H1 (cell line): ENCODE results near the gene TP73. TPM values are rescaled to one million over a fixed set of nuclear protein-coding genes. Genes with fewer than 3 reads are reported as not detected.

Experiments used
- CEBPB ChIP-seq: IDR thresholded peaks from 2 replicates; pipeline ENCODE4 v1.6.1; 2012; ENCODE audit warnings: low read depth, low read length
- polyA plus RNA-seq, 7 experiments: library from polyadenylated mRNA; depleted of rRNA in 3 of 7; stranded (reverse) in 5 of 7; unstranded in 2 of 7; fragments of >200 nt in 5 of 7; fragments of 200-250 nt in 2 of 7; gene quantifications; 1 replicate in 5 of 7; 2 replicates in 1 of 7; 4 replicates in 1 of 7; pipeline versions ENCODE4 v1.2.1 to v1.2.3, GENCODE V29; 2011 to 2013; ENCODE audit warnings: missing spikeins in 2 of 7, mixed read lengths in 2 of 7
- total RNA-seq: library from RNA; stranded (reverse); fragmentation: NEBNext Ultra II Directional; extraction: Animal tissue kit (Norgen Biotek cat#: 25700); gene quantifications from 2 replicates; pipeline ENCODE4 v1.2.1, GENCODE V29; 2021
- TF ChIP-seq, protein P1 (sequence below): fragments of 300-600 bp; sonication (generic); IDR thresholded peaks from 2 replicates; pipeline ENCODE4 v1.7.1; 2012; ENCODE audit warnings: low read length, moderate library complexity, mild to moderate bottlenecking, inconsistent platforms; ENCODE audit not compliant: insufficient replicate concordance

Gene TP73
- total and polyA plus RNA-seq, 2 of the 8 experiments (the other 6 are each of a cell fraction or from before 2014, with no cell fraction given) = 2.6 to 3.1 TPM

DNA sequence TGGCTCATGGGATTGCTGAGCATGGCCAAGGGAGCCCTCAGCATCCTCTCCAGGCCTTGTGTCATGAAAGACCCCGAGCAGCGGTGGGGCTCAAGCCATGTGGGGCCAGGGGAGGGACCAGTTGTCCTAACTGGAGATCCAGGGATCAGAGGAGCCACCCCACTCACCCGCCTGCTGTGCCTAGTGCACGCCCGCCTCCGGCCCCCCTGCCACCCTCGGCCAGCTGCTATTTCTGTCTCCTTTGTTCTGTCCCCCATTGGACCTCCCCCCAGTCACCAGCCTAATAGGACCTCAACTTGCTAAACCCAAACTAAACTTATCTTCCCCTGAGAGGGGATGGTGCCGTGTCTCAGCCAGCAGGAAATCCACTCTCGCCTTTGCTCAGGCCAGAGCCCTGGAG, 44.4 kb downstream of the TP73 start (continued):
- TF ChIP-seq, protein P1, sequence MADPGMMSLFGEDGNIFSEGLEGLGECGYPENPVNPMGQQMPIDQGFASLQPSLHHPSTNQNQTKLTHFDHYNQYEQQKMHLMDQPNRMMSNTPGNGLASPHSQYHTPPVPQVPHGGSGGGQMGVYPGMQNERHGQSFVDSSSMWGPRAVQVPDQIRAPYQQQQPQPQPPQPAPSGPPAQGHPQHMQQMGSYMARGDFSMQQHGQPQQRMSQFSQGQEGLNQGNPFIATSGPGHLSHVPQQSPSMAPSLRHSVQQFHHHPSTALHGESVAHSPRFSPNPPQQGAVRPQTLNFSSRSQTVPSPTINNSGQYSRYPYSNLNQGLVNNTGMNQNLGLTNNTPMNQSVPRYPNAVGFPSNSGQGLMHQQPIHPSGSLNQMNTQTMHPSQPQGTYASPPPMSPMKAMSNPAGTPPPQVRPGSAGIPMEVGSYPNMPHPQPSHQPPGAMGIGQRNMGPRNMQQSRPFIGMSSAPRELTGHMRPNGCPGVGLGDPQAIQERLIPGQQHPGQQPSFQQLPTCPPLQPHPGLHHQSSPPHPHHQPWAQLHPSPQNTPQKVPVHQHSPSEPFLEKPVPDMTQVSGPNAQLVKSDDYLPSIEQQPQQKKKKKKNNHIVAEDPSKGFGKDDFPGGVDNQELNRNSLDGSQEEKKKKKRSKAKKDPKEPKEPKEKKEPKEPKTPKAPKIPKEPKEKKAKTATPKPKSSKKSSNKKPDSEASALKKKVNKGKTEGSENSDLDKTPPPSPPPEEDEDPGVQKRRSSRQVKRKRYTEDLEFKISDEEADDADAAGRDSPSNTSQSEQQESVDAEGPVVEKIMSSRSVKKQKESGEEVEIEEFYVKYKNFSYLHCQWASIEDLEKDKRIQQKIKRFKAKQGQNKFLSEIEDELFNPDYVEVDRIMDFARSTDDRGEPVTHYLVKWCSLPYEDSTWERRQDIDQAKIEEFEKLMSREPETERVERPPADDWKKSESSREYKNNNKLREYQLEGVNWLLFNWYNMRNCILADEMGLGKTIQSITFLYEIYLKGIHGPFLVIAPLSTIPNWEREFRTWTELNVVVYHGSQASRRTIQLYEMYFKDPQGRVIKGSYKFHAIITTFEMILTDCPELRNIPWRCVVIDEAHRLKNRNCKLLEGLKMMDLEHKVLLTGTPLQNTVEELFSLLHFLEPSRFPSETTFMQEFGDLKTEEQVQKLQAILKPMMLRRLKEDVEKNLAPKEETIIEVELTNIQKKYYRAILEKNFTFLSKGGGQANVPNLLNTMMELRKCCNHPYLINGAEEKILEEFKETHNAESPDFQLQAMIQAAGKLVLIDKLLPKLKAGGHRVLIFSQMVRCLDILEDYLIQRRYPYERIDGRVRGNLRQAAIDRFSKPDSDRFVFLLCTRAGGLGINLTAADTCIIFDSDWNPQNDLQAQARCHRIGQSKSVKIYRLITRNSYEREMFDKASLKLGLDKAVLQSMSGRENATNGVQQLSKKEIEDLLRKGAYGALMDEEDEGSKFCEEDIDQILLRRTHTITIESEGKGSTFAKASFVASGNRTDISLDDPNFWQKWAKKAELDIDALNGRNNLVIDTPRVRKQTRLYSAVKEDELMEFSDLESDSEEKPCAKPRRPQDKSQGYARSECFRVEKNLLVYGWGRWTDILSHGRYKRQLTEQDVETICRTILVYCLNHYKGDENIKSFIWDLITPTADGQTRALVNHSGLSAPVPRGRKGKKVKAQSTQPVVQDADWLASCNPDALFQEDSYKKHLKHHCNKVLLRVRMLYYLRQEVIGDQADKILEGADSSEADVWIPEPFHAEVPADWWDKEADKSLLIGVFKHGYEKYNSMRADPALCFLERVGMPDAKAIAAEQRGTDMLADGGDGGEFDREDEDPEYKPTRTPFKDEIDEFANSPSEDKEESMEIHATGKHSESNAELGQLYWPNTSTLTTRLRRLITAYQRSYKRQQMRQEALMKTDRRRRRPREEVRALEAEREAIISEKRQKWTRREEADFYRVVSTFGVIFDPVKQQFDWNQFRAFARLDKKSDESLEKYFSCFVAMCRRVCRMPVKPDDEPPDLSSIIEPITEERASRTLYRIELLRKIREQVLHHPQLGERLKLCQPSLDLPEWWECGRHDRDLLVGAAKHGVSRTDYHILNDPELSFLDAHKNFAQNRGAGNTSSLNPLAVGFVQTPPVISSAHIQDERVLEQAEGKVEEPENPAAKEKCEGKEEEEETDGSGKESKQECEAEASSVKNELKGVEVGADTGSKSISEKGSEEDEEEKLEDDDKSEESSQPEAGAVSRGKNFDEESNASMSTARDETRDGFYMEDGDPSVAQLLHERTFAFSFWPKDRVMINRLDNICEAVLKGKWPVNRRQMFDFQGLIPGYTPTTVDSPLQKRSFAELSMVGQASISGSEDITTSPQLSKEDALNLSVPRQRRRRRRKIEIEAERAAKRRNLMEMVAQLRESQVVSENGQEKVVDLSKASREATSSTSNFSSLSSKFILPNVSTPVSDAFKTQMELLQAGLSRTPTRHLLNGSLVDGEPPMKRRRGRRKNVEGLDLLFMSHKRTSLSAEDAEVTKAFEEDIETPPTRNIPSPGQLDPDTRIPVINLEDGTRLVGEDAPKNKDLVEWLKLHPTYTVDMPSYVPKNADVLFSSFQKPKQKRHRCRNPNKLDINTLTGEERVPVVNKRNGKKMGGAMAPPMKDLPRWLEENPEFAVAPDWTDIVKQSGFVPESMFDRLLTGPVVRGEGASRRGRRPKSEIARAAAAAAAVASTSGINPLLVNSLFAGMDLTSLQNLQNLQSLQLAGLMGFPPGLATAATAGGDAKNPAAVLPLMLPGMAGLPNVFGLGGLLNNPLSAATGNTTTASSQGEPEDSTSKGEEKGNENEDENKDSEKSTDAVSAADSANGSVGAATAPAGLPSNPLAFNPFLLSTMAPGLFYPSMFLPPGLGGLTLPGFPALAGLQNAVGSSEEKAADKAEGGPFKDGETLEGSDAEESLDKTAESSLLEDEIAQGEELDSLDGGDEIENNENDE = no peak
- TF ChIP-seq CEBPB = no peak
